Activated CD4-positive, alpha-beta T cell treated with anti-CD3 and anti-CD28 coated beads for 36 hours (primary cell): ENCODE data around the gene PHF3. TPM values are rescaled to one million over a fixed set of nuclear protein-coding genes. Genes with fewer than 3 reads are reported as not detected.
"Not testable (repeated sequence)": the region's sequence is repeated elsewhere in the genome, so short reads cannot be mapped to it uniquely, and the experiment has no call there.

Experiments used
- ATAC-seq: fragments of 200-7000 bp; cut with Tn5 transposase; one replicate; pipeline ENCODE4 v1.10.0; 2021; ENCODE audit warnings: mild to moderate bottlenecking, moderate library complexity
- CTCF ChIA-PET: fragments of 350-600 bp; sonication (Branson Sonifier 250); formaldehyde crosslinking; loops from one replicate; lab custom pipeline; 2021; ENCODE audit warnings: antibody characterized with exemption; lab: Charles Lee
- POLR2A ChIA-PET: fragments of 350-600 bp; sonication (Branson Sonifier 250); formaldehyde crosslinking; loops from one replicate; lab custom pipeline; 2021; ENCODE audit warnings: antibody characterized with exemption, inconsistent platforms; lab: Charles Lee
- DNase-seq: peaks from one replicate; pipeline ENCODE4 v3.0.0-alpha.2; 2020
- H3K27ac Mint-ChIP-seq: one replicate; pipeline ENCODE4 v1.8.0; 2021; ENCODE audit warnings: mixed read lengths
- H3K27me3 Mint-ChIP-seq: one replicate; pipeline ENCODE4 v1.8.0; 2021; ENCODE audit warnings: mixed read lengths
- H3K36me3 Mint-ChIP-seq: one replicate; pipeline ENCODE4 v1.8.0; 2021; ENCODE audit warnings: low read depth, mixed read lengths
- H3K4me1 Mint-ChIP-seq: one replicate; pipeline ENCODE4 v1.8.0; 2021; ENCODE audit warnings: mixed read lengths
- H3K4me3 Mint-ChIP-seq: one replicate; pipeline ENCODE4 v1.8.0; 2021; ENCODE audit warnings: mild to moderate bottlenecking, moderate library complexity, mixed read lengths
- H3K9me3 Mint-ChIP-seq: one replicate; pipeline ENCODE4 v1.8.0; 2021; ENCODE audit warnings: low read depth, mixed read lengths
- intact Hi-C, 2 experiments: fragments of 100-400 bp; cut with DNase I in 1 of 2; cut with micrococcal nuclease in 1 of 2; formaldehyde crosslinking; loops; one replicate each; pipeline versions ENCODE4 v1.14.2 to v1.15.1; 2022 to 2024; cut with DNase I, micrococcal nuclease
- total RNA-seq, 2 experiments: library from RNA; stranded (reverse); gene quantifications; one replicate each; pipeline ENCODE4 v1.2.3, GENCODE V29; 2021

The PHF3 gene
- total RNA-seq, 2 experiments from 2014 or later = 50.5 to 56.5 TPM

GRCh38 chr6:63742060-63742459, 106.5 kb downstream of the PHF3 start:
- Mint-ChIP-seq H3K27ac (no peak overlapping the region), H3K9me3 (peaks cover 3% of the 10 kb centered on the region)

DNA sequence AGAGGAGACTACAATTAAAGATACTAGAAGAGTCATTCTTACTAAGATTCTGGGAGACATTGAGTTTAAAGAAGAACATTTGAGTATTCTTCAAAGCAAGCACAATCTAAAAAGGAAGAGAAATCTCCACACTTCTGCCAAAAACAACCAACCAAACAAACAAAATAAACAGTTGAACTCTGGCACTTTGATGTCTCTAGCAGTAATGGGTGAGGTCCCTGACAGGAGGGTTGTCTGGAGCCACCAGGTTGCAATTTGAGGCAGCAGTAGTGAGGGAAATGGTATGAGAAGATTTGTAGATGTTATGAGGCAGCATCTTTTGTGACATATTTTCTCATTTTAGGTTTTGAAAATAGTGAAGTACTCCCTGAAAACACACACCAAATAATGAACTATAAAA, 108.1 kb downstream of the PHF3 start:
- Mint-ChIP-seq H3K27me3 (no peaks in the 10 kb centered on the region), H3K27ac (no peak overlapping the region), H3K9me3 (peaks cover 5% of the 10 kb centered on the region), H3K36me3 (peaks cover 6% of the 10 kb centered on the region), H3K4me1 (no peaks in the 10 kb centered on the region), H3K4me3 (no peak overlapping the region)
- CTCF ChIA-PET = interaction anchor here (0.6 kb wide), 1 partner anchor 1730 kb away, joined by 3 read pairs; no protein-coding TSS in a partner anchor
- ATAC-seq (no peak), DNase-seq (no peak)
- intact Hi-C loops = no loop called here
- POLR2A ChIA-PET = no interaction called here

More at GRCh38 chr6:63742060-63742459, 106.5 kb downstream of the PHF3 start:
- no peak overlapping the region for H3K4me3 Mint-ChIP-seq
- peaks cover 4% of the 10 kb centered on the region for H3K36me3 Mint-ChIP-seq
- DNase-seq (no peak), ATAC-seq (no peak)
- POLR2A ChIA-PET = no interaction called here
- intact Hi-C loops = no loop called here
- CTCF ChIA-PET = no interaction called here
- no peaks in the 10 kb centered on the region for H3K27me3 Mint-ChIP-seq
- no peaks in the 10 kb centered on the region for H3K4me1 Mint-ChIP-seq

DNA sequence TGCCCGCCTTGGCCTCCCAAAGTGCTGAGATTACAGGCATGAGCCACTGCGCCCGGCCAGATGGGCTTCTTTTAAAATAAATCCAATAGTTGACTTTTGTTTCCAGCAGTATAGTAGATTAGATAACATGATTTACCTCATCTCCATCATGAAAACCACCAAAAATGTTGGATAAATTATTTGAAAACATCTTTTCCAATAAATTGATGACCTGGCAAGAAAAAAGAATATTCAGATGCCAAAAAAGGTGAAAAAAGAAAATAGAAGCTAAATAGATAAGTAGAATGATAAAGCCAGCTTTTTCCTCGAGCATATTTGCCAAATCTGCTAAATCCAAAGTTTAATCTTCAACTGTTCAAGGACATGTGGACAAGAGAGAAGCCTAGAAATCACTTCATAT, 109.2 kb downstream of the PHF3 start:
- intact Hi-C loops = no loop called here
- peaks cover 7% of the 10 kb centered on the region for H3K36me3 Mint-ChIP-seq
- ATAC-seq (no peak), DNase-seq (no peak)
- CTCF ChIA-PET = no interaction called here
- no peaks in the 10 kb centered on the region for H3K27me3 Mint-ChIP-seq
- H3K27ac Mint-ChIP-seq = no peak overlapping the region
- H3K9me3 Mint-ChIP-seq = peaks cover 3% of the 10 kb centered on the region
- H3K4me1 Mint-ChIP-seq = no peaks in the 10 kb centered on the region
- POLR2A ChIA-PET = no interaction called here
- no peak overlapping the region for H3K4me3 Mint-ChIP-seq

DNA sequence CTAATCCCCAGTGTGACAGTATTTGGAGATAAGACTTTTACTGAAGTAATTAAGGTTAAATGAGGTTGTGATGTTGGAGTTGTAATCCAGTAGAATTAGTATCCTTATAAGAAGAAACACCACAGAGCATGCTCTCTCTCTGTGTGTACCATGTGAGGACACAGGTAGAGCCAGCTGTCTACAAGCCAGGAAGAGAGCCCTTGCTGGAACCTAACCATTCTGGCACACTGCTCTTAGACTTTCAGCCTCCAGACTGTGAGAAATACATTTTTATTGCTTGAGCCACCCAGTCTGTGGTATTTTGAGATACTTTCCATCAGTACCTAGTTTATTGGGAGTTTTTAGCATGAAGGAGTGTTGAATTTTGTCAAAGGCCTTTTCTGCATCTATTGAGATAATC, 110.2 kb downstream of the PHF3 start:
- Mint-ChIP-seq H3K36me3 (peaks cover 7% of the 10 kb centered on the region), H3K9me3 (peaks cover 3% of the 10 kb centered on the region), H3K27ac (no peak overlapping the region), H3K4me1 (no peaks in the 10 kb centered on the region), H3K4me3 (no peak overlapping the region), H3K27me3 (no peaks in the 10 kb centered on the region)
- ChIA-PET POLR2A (no interaction called here), CTCF (no interaction called here)
- intact Hi-C loops = no loop called here
- DNase-seq = no peak
- no peak for ATAC-seq

DNA sequence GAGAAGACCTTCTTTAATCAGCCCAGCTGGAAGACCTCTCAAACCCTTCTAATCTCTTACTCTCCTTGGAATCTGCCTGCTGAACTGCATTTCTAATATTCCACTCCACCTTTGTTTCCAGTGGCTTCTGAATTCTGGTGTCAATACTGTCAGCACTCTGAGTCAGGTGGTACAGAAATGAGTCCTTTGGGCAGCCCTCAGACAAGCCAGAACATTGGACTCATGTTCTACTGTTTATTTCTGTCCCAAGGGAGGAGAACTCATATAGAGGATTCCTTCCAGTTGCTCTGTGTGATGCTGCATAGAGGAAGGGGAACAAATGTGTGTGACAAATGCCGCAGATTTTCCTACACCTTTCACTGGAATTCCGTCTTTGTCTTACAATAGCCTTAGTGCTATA, 114.8 kb downstream of the PHF3 start:
- Mint-ChIP-seq H3K9me3 (peaks cover 3% of the 10 kb centered on the region), H3K36me3 (peaks cover 11% of the 10 kb centered on the region), H3K4me3 (no peak overlapping the region), H3K27ac (no peak overlapping the region), H3K4me1 (no peaks in the 10 kb centered on the region), H3K27me3 (no peaks in the 10 kb centered on the region)
- ChIA-PET POLR2A (no interaction called here), CTCF (interaction anchor here (1.2 kb wide), 1 partner anchor 152 kb away, joined by 3 read pairs; no protein-coding TSS in a partner anchor)
- intact Hi-C loops = no loop called here
- no peak for DNase-seq
- no peak for ATAC-seq

GRCh38 chr6:63757275-63757674, 121.7 kb downstream of the PHF3 start:
- H3K27me3 Mint-ChIP-seq, CTCF ChIA-PET, intact Hi-C loops, H3K4me3 Mint-ChIP-seq, H3K9me3 Mint-ChIP-seq, ATAC-seq, H3K27ac Mint-ChIP-seq, POLR2A ChIA-PET, DNase-seq, H3K4me1 Mint-ChIP-seq: not testable (repeated sequence)
- peaks cover 17% of the 10 kb centered on the region for H3K36me3 Mint-ChIP-seq

DNA sequence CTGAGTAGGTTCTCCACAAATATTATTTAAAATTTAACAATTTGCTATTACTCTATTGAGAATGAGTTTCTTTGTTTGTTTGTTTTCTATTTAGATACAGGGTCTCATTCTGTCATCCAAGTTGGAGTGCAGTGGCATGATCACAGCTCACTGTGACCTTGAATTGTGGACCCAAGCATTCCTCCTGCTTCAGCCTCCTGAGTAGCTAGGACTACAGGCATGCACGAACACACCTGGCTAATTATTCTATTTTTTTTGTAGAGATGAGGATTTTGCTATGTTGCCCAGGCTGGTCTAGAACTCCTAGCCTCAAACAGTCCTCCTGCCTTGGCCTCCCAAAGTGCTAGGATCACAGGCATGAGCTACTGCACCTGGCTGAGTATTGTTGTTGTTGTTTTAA, 122.2 kb downstream of the PHF3 start:
- Mint-ChIP-seq H3K9me3 (peaks cover 6% of the 10 kb centered on the region), H3K36me3 (peaks cover 17% of the 10 kb centered on the region), H3K27ac (no peak overlapping the region), H3K4me3 (no peak overlapping the region), H3K4me1 (no peaks in the 10 kb centered on the region), H3K27me3 (no peaks in the 10 kb centered on the region)
- POLR2A ChIA-PET = no interaction called here
- no peak for ATAC-seq
- no peak for DNase-seq
- intact Hi-C loops = no loop called here
- CTCF ChIA-PET = no interaction called here

GRCh38 chr6:63759605-63760105, 124.1 kb downstream of the PHF3 start:
- Mint-ChIP-seq H3K9me3 (peaks cover 6% of the 10 kb centered on the region), H3K4me3 (no peak overlapping the region), H3K4me1 (no peaks in the 10 kb centered on the region), H3K27me3 (no peaks in the 10 kb centered on the region), H3K36me3 (peaks cover 17% of the 10 kb centered on the region), H3K27ac (no peak overlapping the region)
- CTCF ChIA-PET = interaction anchor here (0.9 to 6.0 kb wide), 3 partner anchors 148 to 186 kb away, joined by 3 to 127 read pairs (median 3); no protein-coding TSS in a partner anchor
- POLR2A ChIA-PET = no interaction called here
- intact Hi-C loops = loop anchor here in 1 of 2 experiments (5.0 kb wide), 1 partner anchor 452 kb away; no protein-coding TSS in a partner anchor
- ATAC-seq (no peak), DNase-seq (no peak)

- Mint-ChIP-seq H3K36me3 (peaks cover 15% of the 10 kb centered on the region), H3K27me3 (no peaks in the 10 kb centered on the region), H3K4me1 (no peaks in the 10 kb centered on the region), H3K9me3 (peaks cover 6% of the 10 kb centered on the region), H3K27ac (no peak overlapping the region), H3K4me3 (no peak overlapping the region)
- POLR2A ChIA-PET = no interaction called here
- no peak for DNase-seq
- no peak for ATAC-seq
- CTCF ChIA-PET = interaction anchor here (0.9 to 6.0 kb wide), 3 partner anchors 149 to 187 kb away, joined by 3 to 127 read pairs (median 3); no protein-coding TSS in a partner anchor
- intact Hi-C loops = loop anchor here in 1 of 2 experiments (5.0 kb wide), 1 partner anchor 453 kb away; no protein-coding TSS in a partner anchor
Observed at GRCh38 chr6:63760199-63760598, 124.6 kb downstream of the PHF3 start.

DNA sequence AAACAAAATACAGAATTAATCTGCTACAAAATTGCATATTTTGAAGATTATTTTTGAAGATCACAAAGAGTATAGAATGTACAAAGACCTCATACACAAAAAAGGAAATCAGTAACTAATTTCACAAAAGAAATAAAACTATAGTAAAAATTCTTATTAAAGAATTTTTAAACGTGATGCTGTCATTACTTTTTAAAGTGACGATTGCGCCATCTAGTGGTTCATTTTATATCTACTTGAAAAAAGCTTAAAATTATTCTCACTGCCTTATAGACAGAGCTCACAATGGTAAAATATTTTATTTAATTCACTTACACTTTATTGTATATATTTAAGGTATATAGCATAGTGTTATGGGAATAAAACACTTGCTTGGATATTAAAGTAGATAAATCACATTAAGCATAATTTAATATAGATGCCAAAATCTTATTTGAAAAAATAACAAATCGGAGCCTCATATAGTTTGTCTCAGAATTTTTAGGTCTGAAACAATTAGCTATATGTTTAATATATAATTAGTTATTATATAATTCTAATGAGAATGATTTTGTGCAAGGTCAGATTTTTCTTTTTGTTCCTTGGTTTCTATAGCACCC, 128.8 kb downstream of the PHF3 start:
- H3K36me3 Mint-ChIP-seq = peaks cover 3% of the 10 kb centered on the region
- no peak for ATAC-seq
- POLR2A ChIA-PET = no interaction called here
- no peak overlapping the region for H3K27ac Mint-ChIP-seq
- CTCF ChIA-PET = interaction anchor here (0.7 to 6.0 kb wide), 20 partner anchors 11 to 457 kb away, joined by 3 to 127 read pairs (median 4); partner anchors contain the start of gene PHF3
- H3K27me3 Mint-ChIP-seq = peaks cover 5% of the 10 kb centered on the region
- intact Hi-C loops = loop anchor here (1.0 to 5.0 kb wide), 4 partner anchors 166 to 457 kb away; no protein-coding TSS in a partner anchor
- no peak for DNase-seq
- H3K4me3 Mint-ChIP-seq = no peak overlapping the region
- no peaks in the 10 kb centered on the region for H3K4me1 Mint-ChIP-seq
- H3K9me3 Mint-ChIP-seq = peaks cover 11% of the 10 kb centered on the region
